KMS-11 (cell line): ENCODE measurements around the gene DCAF15.

Experiments used
- H2AFZ ChIP-seq: fragments of 200-600 bp; sonication (generic); 2 replicates; pipeline ENCODE4 v1.6.1; 2016; ENCODE audit warnings: antibody characterized with exemption, mixed run types, low read depth
- H3K27ac ChIP-seq: fragments of 200-600 bp; sonication (generic); 2 replicates; pipeline ENCODE4 v1.6.1; 2016; ENCODE audit warnings: mild to moderate bottlenecking, mixed run types
- H3K27me3 ChIP-seq: fragments of 200-600 bp; sonication (generic); 2 replicates; pipeline ENCODE4 v1.6.1; 2017; ENCODE audit warnings: mild to moderate bottlenecking, low read depth, mixed run types, moderate library complexity; ENCODE audit not compliant: insufficient read depth
- H3K36me3 ChIP-seq: fragments of 200-600 bp; sonication (generic); 2 replicates; pipeline ENCODE4 v1.6.1; 2017; ENCODE audit warnings: mild to moderate bottlenecking, mixed run types; ENCODE audit not compliant: insufficient read depth
- H3K4me1 ChIP-seq: fragments of 200-600 bp; sonication (generic); 2 replicates; pipeline ENCODE4 v1.6.1; 2016; ENCODE audit warnings: mild to moderate bottlenecking, low read depth, mixed run types; ENCODE audit not compliant: poor library complexity, severe bottlenecking
- H3K4me2 ChIP-seq: fragments of 200-600 bp; sonication (generic); 2 replicates; pipeline ENCODE4 v1.7.0; 2016; ENCODE audit warnings: mild to moderate bottlenecking, mixed run types
- H3K4me3 ChIP-seq: fragments of 200-600 bp; sonication (generic); IDR thresholded peaks from 2 replicates; pipeline ENCODE4 v1.6.1; 2017; ENCODE audit warnings: low read depth, low read length, mixed read lengths; ENCODE audit not compliant: insufficient read depth
- H3K79me2 ChIP-seq: fragments of 200-600 bp; sonication (generic); 2 replicates; pipeline ENCODE4 v1.6.1; 2016; ENCODE audit warnings: low read depth, mixed run types; ENCODE audit not compliant: insufficient read depth
- H3K9ac ChIP-seq: fragments of 200-600 bp; sonication (generic); 2 replicates; pipeline ENCODE4 v1.6.1; 2016; ENCODE audit warnings: mild to moderate bottlenecking, mixed run types
- H4K20me1 ChIP-seq: fragments of 200-600 bp; sonication (generic); 2 replicates; pipeline ENCODE4 v1.6.1; 2016; ENCODE audit warnings: mild to moderate bottlenecking, mixed run types; ENCODE audit not compliant: insufficient read depth
- CTCF ChIP-seq: fragments of 200-600 bp; sonication (generic); conservative IDR thresholded peaks from 2 replicates; pipeline ENCODE4 v1.6.1; 2017; ENCODE audit warnings: low read depth, mild to moderate bottlenecking, antibody characterized with exemption, low read length, moderate library complexity, mixed read lengths

DCAF15 gene

GRCh38 chr19:13959141-13959961 lies 7.0 kb downstream of the DCAF15 start:
- Histone ChIP-seq H3K27me3 (no peaks in the 10 kb centered on the region), H3K79me2 (no peaks in the 10 kb centered on the region), H3K4me2 (no peak overlapping the region), H4K20me1 (no peaks in the 10 kb centered on the region), H3K4me1 (no peaks in the 10 kb centered on the region), H3K4me3 (no peak overlapping the region), H3K9ac (no peak overlapping the region), H3K36me3 (no peaks in the 10 kb centered on the region), H2AFZ (no peak overlapping the region), H3K27ac (no peak overlapping the region)
- TF ChIP-seq CTCF = no peak

DNA sequence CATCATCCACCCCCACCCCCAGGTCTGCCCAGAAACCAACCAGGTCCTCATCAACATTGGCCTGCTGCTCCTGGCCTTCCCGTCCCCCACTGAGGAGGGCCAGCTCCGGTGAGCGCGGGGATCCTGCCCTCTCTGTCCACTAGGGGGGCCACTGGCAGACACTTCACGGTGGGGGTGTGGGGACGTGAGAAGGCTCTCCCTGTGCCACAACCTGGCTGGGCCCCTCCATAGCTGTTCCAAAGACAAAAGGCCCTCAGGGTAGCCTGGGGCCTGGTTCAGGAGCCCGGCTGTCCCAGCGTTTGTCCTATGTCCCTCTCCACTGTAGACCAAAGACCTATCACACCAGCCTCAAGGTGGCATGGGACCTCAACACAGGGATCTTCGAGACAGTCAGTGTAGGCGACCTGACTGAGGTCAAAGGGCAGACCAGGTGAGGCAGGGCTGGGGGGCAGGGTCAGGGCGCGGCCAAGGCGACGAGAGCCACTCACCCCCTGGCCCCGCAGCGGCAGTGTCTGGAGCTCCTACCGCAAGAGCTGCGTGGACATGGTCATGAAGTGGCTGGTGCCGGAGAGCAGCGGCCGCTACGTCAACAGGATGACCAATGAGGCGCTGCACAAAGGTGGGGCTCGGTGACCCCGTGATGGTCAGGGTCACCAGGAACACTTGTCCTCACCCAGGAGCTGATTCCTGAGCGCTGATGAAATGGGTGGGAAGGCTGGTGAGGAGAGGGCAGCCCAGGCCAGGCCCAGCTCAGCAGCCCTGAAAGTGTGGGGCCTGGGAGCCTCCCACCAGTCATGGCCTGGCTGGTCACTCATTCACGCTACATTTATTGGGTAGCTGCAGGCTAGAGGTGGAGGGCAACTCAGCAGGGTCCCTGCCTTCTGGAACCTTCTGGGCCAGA lies 7.9 kb downstream of the DCAF15 start:
- H3K4me3 ChIP-seq = no peak overlapping the region
- no peaks in the 10 kb centered on the region for H3K79me2 ChIP-seq
- no peaks in the 10 kb centered on the region for H3K4me1 ChIP-seq
- peak; percentile 24; the same call in 1 of the 2 replicates for TF ChIP-seq CTCF
- no peaks in the 10 kb centered on the region for H3K27me3 ChIP-seq
- no peak overlapping the region for H3K4me2 ChIP-seq
- H4K20me1 ChIP-seq = no peaks in the 10 kb centered on the region
- H3K36me3 ChIP-seq = no peaks in the 10 kb centered on the region
- no peak overlapping the region for H3K9ac ChIP-seq
- H2AFZ ChIP-seq = no peak overlapping the region
- H3K27ac ChIP-seq = no peak overlapping the region

DNA sequence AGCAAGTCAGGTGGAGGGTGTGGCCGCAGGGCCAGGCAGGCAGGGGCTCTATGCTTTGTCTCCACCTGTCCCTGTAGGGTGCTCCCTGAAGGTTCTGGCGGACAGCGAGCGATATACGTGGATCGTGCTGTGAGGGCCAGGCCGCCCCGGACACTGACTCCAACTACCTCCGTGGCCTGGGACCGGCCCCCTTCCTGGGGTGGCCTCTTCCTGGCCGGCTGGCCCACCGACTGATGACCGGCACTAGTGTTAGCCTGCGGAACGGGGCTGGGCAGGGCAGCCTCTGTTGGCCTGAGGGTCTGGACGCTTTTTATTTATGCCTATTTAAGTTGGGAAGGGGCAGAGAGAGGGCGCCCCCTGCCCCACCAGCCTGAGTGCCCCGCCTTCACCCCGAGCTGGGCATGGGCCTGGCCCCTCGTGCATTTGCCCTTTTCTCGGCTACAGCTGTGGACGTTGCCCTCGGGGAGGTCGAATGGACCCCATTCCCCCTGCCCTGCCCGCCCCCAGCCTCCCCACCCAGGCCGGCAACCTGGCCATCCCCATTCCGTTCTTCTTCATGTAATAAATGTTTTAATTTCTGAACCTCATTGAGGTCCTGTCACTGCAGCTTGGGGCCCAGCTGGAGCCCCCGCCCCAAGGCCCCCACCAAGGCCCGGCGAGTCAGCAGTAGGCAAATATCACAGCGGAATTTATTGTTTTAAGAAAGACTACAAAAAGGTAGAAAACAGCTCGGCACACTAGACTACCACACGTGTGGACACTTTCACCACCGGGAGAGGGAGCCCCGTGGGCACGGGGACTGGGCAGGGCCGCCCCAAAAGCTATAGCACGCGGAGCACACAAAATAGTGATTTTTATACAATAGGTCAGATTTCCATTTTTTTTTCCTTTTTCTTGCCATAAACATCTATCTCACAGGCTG lies 8.8 kb downstream of the DCAF15 start:
- Histone ChIP-seq H3K27me3 (no peaks in the 10 kb centered on the region), H3K4me3 (no peak overlapping the region), H4K20me1 (no peaks in the 10 kb centered on the region), H3K79me2 (no peaks in the 10 kb centered on the region), H3K4me2 (no peak overlapping the region), H2AFZ (no peak overlapping the region), H3K36me3 (no peaks in the 10 kb centered on the region), H3K27ac (no peak overlapping the region), H3K4me1 (no peaks in the 10 kb centered on the region), H3K9ac (no peak overlapping the region)
- TF ChIP-seq CTCF = no peak
